GM12878 (cell line): Measurements from ENCODE around the gene CREBBP.

Source experiments
- BHLHE40 ChIP-seq, 2 experiments: fragments of 450-650 bp in 1 of 2; IDR thresholded peaks; 2 replicates each; pipeline ENCODE4 v1.6.1; 2011 to 2017; ENCODE audit warnings: low read depth in 2 of 2, borderline replicate concordance in 1 of 2, improper control_type of control experiment in 1 of 2, low read length in 1 of 2, mild to moderate bottlenecking in 1 of 2
- CTCF ChIP-seq, 3 experiments: IDR thresholded peaks in 2 of 3; conservative IDR thresholded peaks in 1 of 3; 2 replicates each; pipeline ENCODE4 v1.5.1; 2011; ENCODE audit warnings: low read depth in 3 of 3, low read length in 3 of 3, mild to moderate bottlenecking in 3 of 3, control low read depth in 2 of 3, moderate library complexity in 2 of 3, inconsistent platforms in 1 of 3, mixed read lengths in 1 of 3; ENCODE audit not compliant: control insufficient read depth in 2 of 3, insufficient read depth in 1 of 3; ENCODE audit errors: extremely low read depth in 1 of 3
- HDAC2 ChIP-seq: fragments of 200-600 bp; sonication (generic); IDR thresholded peaks from 2 replicates; pipeline ENCODE4 v1.6.1; 2017
- MAX ChIP-seq: IDR thresholded peaks from 2 replicates; pipeline ENCODE4 v1.6.1; 2012; ENCODE audit warnings: low read depth, low read length, improper control_type of control experiment
- REST ChIP-seq: IDR thresholded peaks from 2 replicates; pipeline ENCODE4 v1.6.1; 2012; ENCODE audit warnings: mild to moderate bottlenecking, low read depth, low read length
- SP1 ChIP-seq: IDR thresholded peaks from one replicate; pipeline ENCODE4 v1.6.1; 2011; ENCODE audit warnings: low read depth, low read length
- TAF1 ChIP-seq: IDR thresholded peaks from 2 replicates; pipeline ENCODE4 v1.6.1; 2011; ENCODE audit warnings: mild to moderate bottlenecking, low read depth, low read length, borderline replicate concordance
- USF1 ChIP-seq: IDR thresholded peaks from 2 replicates; pipeline ENCODE4 v1.6.1; 2011; ENCODE audit warnings: borderline replicate concordance, low read depth, mild to moderate bottlenecking, moderate library complexity, mixed read lengths, low read length; ENCODE audit not compliant: insufficient read depth; ENCODE audit errors: extremely low read length
- YY1 ChIP-seq: IDR thresholded peaks from 2 replicates; pipeline ENCODE4 v1.6.1; 2011; ENCODE audit warnings: low read depth, mild to moderate bottlenecking, low read length
- ZBTB33 ChIP-seq: fragments of 450-650 bp; IDR thresholded peaks from 2 replicates; pipeline ENCODE4 v1.6.1; 2017; ENCODE audit warnings: mild to moderate bottlenecking
- ZNF24 ChIP-seq: fragments of 450-650 bp; IDR thresholded peaks from 2 replicates; pipeline ENCODE4 v1.6.1; 2017; ENCODE audit warnings: antibody characterized with exemption, mild to moderate bottlenecking
- ZNF274 ChIP-seq: IDR thresholded peaks from one replicate; pipeline ENCODE4 v1.8.0; 2011; ENCODE audit not compliant: insufficient read length, insufficient read depth
- ZNF384 ChIP-seq: IDR thresholded peaks from 2 replicates; pipeline ENCODE4 v1.6.1; 2012; ENCODE audit warnings: low read depth, mild to moderate bottlenecking, low read length, improper control_type of control experiment, borderline replicate concordance
- ZNF687 ChIP-seq: fragments of 450-650 bp; IDR thresholded peaks from 2 replicates; pipeline ENCODE4 v1.6.1; 2017; ENCODE audit warnings: mild to moderate bottlenecking, moderate library complexity

- no peak for TF ChIP-seq HDAC2
- TF ChIP-seq USF1, result no peak
- no peak for TF ChIP-seq ZNF384
- no peak for TF ChIP-seq SP1
- no peak for TF ChIP-seq ZNF274
- no peak for TF ChIP-seq CTCF (IDR thresholded peaks at IDR 0.05 in 2 of 3, conservative IDR thresholded peaks at IDR 0.05 in 1 of 3; ENCODE audit: control insufficient read depth in 2 of 3, extremely low read depth in 1 of 3, insufficient read depth in 1 of 3, low read depth in 3 of 3, low read length in 3 of 3)
- TF ChIP-seq ZBTB33, result no peak
- TF ChIP-seq ZNF24, result no peak
- no peak for TF ChIP-seq YY1
- peak in 1 of 2 experiments; percentile 90 for TF ChIP-seq BHLHE40 (IDR thresholded peaks at IDR 0.05; ENCODE audit: borderline replicate concordance in 1 of 2, low read depth in 2 of 2, low read length in 1 of 2)
- no peak for TF ChIP-seq ZNF687
- no peak for TF ChIP-seq REST
- no peak for TF ChIP-seq TAF1
- TF ChIP-seq MAX, result no peak
Measured at GRCh38 chr16:3716831-3717234, 163.7 kb downstream of the CREBBP start.
